ENCODE data around the gene CHRNA7. TPM values are rescaled to one million over a fixed set of nuclear protein-coding genes. Genes with fewer than 3 reads are reported as not detected.

The CHRNA7 gene
- total RNA-seq, 4 donors from 2014 or later: 10.7 to 55.9 (median 38.2) TPM

DNA sequence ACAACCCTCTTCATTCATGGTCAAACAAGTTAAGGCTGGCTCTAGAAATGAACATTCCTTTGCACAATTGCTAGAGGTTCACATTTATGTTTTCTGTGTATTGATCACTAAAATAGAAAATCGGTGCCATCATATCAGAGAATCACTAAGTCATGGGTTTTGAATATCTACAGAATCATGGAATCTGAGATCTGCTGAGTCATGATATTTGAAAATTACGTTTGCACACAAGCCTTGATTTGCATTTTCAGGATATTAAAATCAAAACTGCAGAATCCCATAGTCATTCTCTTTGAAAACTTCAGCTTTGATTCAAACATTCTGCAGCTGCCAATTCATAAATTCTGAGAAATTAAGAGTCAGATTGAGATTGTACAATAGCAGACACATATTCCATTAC is 26.1 kb upstream of the CHRNA7 start:
- Histone ChIP-seq H3K4me3 (no peak overlapping the region), H3K9me3 (no peaks in the 10 kb centered on the region), H3K27me3 (no peaks in the 10 kb centered on the region), H3K36me3 (no peaks in the 10 kb centered on the region), H3K4me1 (no peaks in the 10 kb centered on the region), H3K27ac (no peak overlapping the region)
- no peak for DNase-seq
- TF ChIP-seq, protein P1, sequence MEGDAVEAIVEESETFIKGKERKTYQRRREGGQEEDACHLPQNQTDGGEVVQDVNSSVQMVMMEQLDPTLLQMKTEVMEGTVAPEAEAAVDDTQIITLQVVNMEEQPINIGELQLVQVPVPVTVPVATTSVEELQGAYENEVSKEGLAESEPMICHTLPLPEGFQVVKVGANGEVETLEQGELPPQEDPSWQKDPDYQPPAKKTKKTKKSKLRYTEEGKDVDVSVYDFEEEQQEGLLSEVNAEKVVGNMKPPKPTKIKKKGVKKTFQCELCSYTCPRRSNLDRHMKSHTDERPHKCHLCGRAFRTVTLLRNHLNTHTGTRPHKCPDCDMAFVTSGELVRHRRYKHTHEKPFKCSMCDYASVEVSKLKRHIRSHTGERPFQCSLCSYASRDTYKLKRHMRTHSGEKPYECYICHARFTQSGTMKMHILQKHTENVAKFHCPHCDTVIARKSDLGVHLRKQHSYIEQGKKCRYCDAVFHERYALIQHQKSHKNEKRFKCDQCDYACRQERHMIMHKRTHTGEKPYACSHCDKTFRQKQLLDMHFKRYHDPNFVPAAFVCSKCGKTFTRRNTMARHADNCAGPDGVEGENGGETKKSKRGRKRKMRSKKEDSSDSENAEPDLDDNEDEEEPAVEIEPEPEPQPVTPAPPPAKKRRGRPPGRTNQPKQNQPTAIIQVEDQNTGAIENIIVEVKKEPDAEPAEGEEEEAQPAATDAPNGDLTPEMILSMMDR (IDR thresholded peaks at IDR 0.05): no peak
- TF ChIP-seq POLR2A (IDR thresholded peaks at IDR 0.05): no peak

DNA sequence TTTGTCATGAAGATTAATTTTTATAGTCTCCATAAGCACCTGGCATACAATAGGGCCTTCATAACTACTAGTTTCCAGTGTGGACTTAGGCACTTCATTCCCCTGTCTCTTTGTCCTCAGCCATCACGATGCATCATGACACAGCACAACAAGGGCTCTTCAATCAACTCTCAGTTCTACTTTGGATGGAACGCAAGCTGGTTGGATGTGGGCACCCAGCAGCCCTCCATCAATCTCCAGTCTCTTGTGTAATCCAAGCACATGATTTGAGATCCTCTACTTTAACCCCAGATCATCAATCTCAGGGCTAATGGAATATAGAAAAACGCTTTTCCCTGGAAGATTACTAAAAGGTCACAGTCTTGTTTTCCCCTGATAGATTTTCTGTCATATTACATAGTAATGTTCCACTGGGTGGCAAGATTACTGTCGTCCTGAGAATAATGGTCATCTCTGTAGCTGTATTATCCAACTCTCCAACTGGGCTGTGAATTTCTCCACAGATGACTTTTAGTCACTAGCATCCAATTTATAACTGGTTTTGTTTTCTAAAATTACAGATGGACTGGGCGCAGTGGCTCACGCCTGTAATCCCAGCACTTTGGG is 22.9 kb upstream of the CHRNA7 start:
- no peak for TF ChIP-seq POLR2A (IDR thresholded peaks at IDR 0.05)
- TF ChIP-seq, protein P1 (IDR thresholded peaks at IDR 0.05): no peak
- no peaks in the 10 kb centered on the region for H3K4me1 ChIP-seq

DNA sequence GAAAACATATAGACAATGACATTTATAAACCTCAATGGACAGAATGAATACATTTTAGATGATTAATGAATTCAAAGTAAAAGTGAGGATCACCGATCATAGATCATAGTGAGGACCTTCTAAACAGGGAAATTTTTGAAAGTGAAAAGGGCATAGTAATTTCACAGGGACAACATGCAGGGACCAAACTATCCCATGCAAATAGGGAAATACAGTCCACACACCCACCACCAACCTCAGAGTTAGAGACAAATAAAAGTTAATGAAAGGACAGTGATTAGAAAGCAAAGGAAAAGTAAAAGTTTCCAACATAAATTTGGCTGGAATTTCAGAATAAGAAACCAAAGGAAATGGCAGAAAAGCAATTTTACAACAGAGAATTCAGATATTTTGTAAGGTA is 15.4 kb upstream of the CHRNA7 start:
- no peak for TF ChIP-seq POLR2A (IDR thresholded peaks at IDR 0.05)
- TF ChIP-seq, protein P1 (IDR thresholded peaks at IDR 0.05): no peak
- Histone ChIP-seq H3K9me3 (no peaks in the 10 kb centered on the region), H3K4me1 (no peaks in the 10 kb centered on the region), H3K27me3 (no peaks in the 10 kb centered on the region), H3K27ac (no peak overlapping the region), H3K4me3 (no peak overlapping the region), H3K36me3 (no peaks in the 10 kb centered on the region)
- DNase-seq: no peak

More for the DNA sequence above, 22.9 kb upstream of the CHRNA7 start:
- Histone ChIP-seq H3K27ac (no peak overlapping the region), H3K27me3 (no peaks in the 10 kb centered on the region), H3K4me3 (no peak overlapping the region), H3K36me3 (no peaks in the 10 kb centered on the region), H3K9me3 (no peaks in the 10 kb centered on the region)
- DNase-seq: no peak

DNA sequence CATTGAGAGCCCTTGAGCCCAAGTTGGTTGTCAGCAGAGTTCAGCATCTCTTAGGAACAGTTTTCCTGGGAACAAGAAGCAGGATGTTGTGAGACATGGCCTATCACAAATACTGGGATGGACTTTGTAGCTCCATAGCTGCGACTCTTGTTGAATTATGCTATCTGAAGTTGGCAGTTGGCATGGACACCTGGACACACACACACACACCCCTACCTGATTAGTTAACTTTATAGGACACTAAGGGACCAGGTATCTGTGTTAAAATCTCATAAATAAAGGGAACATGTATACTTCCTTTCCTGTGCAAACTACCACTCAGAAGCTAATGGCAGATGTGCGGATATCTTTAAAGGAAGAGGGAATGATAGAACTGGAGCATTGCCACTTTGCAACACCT is 10.2 kb upstream of the CHRNA7 start:
- H3K27me3 ChIP-seq: no peaks in the 10 kb centered on the region
- H3K27ac ChIP-seq: no peak overlapping the region
- no peaks in the 10 kb centered on the region for H3K4me1 ChIP-seq
- no peak for TF ChIP-seq POLR2A (IDR thresholded peaks at IDR 0.05)
- TF ChIP-seq, protein P1 (IDR thresholded peaks at IDR 0.05): no peak
- H3K4me3 ChIP-seq: no peak overlapping the region
- DNase-seq: no peak
- H3K36me3 ChIP-seq: no peaks in the 10 kb centered on the region
- H3K9me3 ChIP-seq: no peaks in the 10 kb centered on the region

DNA sequence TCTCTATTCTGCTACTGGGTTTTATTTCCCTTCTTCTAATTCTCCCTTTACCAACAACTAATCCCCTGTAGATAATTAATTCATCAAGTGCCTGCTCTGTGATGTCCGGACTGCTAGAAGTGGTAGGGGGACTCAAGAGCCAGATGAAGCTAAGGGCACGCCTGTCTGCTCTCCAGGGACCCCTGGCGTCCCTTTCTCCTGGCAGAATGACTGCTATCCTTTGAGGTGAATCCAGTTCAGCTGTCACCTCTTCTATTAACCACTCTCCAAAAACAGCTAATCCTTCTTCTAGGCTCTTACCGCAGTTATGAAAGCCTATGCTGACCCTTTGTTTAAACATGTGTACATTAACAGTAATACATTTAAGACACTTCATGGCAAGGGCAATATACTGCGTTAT is 1.4 kb upstream of the CHRNA7 start:
- peaks cover 0 to 16% (median 2%) of the 10 kb centered on the region in 4 donors for H3K4me1 ChIP-seq
- no peak overlapping the region for H3K27ac ChIP-seq
- TF ChIP-seq, protein P1 (IDR thresholded peaks at IDR 0.05): no peak
- TF ChIP-seq POLR2A (IDR thresholded peaks at IDR 0.05): no peak
- no peaks in the 10 kb centered on the region for H3K27me3 ChIP-seq
- no peak for DNase-seq
- no peaks in the 10 kb centered on the region for H3K36me3 ChIP-seq
- no peaks in the 10 kb centered on the region for H3K9me3 ChIP-seq
- H3K4me3 ChIP-seq: peak overlapping the region in 1 of 4 donors; percentile 76

All from Peyer's patch (tissue), 4 donors.